IMR-90 (cell line): ENCODE data around the gene MON2. TPM values are rescaled to one million over a fixed set of nuclear protein-coding genes. Genes with fewer than 3 reads are reported as not detected.

Experiments used
- ATAC-seq: fragments of 200-7000 bp; cut with Tn5 transposase; 2 replicates; pipeline ENCODE4 v1.9.1; 2020; ENCODE audit warnings: low read depth, mild to moderate bottlenecking, moderate library complexity
- BruUV-seq: library from RNA; stranded (reverse); fragments of 400-500 nt; replicated peaks from 2 replicates; lab custom pipeline; 2021; lab: Mats Ljungman, UMichigan
- CTCF ChIA-PET: fragments of 300-600 bp; formaldehyde crosslinking; extraction: SDS; loops from one replicate; lab custom pipeline; 2021; ENCODE audit warnings: antibody characterized with exemption; lab: Yijun Ruan, JAX
- POLR2A ChIA-PET: fragments of 300-600 bp; sonication (Branson Sonifier 250); formaldehyde crosslinking; loops from one replicate; lab custom pipeline; 2022; ENCODE audit warnings: antibody characterized with exemption; ENCODE audit not compliant: unreplicated experiment; lab: Charles Lee
- DNase-seq: peaks from one replicate; pipeline ENCODE4 v3.0.0; 2013
- H2AFZ ChIP-seq: replicated peaks from 2 replicates; pipeline ENCODE3; 2013; ENCODE audit warnings: low read length, mild to moderate bottlenecking; ENCODE audit not compliant: poor library complexity
- H2AK5ac ChIP-seq: 2 replicates; pipeline ENCODE4 v1.6.1; 2013; ENCODE audit warnings: low read depth, low read length, inconsistent platforms
- H2AK9ac ChIP-seq: replicated peaks from 2 replicates; pipeline ENCODE3; 2013; ENCODE audit warnings: mild to moderate bottlenecking, low read depth, low read length, moderate library complexity; ENCODE audit not compliant: poor library complexity
- H2BK120ac ChIP-seq: 2 replicates; pipeline ENCODE4 v1.6.1; 2013; ENCODE audit warnings: low read depth, low read length, inconsistent platforms
- H2BK15ac ChIP-seq: 3 replicates; pipeline ENCODE4 v1.6.1; 2013; ENCODE audit warnings: low read depth, low read length, inconsistent platforms
- H2BK20ac ChIP-seq: 2 replicates; pipeline ENCODE4 v1.6.1; 2013; ENCODE audit warnings: low read depth, mild to moderate bottlenecking, inconsistent platforms, low read length, moderate library complexity
- H2BK5ac ChIP-seq: 2 replicates; pipeline ENCODE4 v1.6.1; 2013; ENCODE audit warnings: mild to moderate bottlenecking, low read depth, low read length, inconsistent platforms; ENCODE audit not compliant: poor library complexity, severe bottlenecking
- H3K14ac ChIP-seq: replicated peaks from 2 replicates; pipeline ENCODE4 v1.6.1; 2013; ENCODE audit warnings: low read depth, low read length, inconsistent platforms
- H3K18ac ChIP-seq: 2 replicates; pipeline ENCODE4 v1.6.1; 2013; ENCODE audit warnings: low read depth, low read length, control low read depth
- H3K23ac ChIP-seq: 2 replicates; pipeline ENCODE4 v1.6.1; 2013; ENCODE audit warnings: low read depth, low read length, inconsistent platforms
- H3K27ac ChIP-seq: 2 replicates; pipeline ENCODE4 v1.5.1; 2013; ENCODE audit warnings: mild to moderate bottlenecking, control low read depth, low read length; ENCODE audit not compliant: insufficient read depth
- H3K27me3 ChIP-seq: 2 replicates; pipeline ENCODE4 v1.6.1; 2013; ENCODE audit warnings: low read length; ENCODE audit not compliant: control insufficient read depth, insufficient read depth
- H3K36me3 ChIP-seq: 2 replicates; pipeline ENCODE4 v1.6.1; 2013; ENCODE audit warnings: low read length, mixed read lengths; ENCODE audit not compliant: control insufficient read depth, insufficient read depth
- H3K4ac ChIP-seq: 2 replicates; pipeline ENCODE4 v1.6.1; 2013; ENCODE audit warnings: low read depth, low read length, inconsistent platforms
- H3K4me1 ChIP-seq: 2 replicates; pipeline ENCODE4 v1.6.1; 2013; ENCODE audit warnings: low read length, mixed read lengths; ENCODE audit not compliant: control insufficient read depth, insufficient read depth
- H3K4me2 ChIP-seq: 2 replicates; pipeline ENCODE4 v1.6.1; 2013; ENCODE audit warnings: low read depth, mild to moderate bottlenecking, control low read depth, low read length, moderate library complexity
- H3K4me3 ChIP-seq: 2 replicates; pipeline ENCODE4 v1.5.1; 2013; ENCODE audit warnings: low read depth, mild to moderate bottlenecking, control low read depth, low read length, moderate library complexity; ENCODE audit not compliant: insufficient read depth
- H3K56ac ChIP-seq: 2 replicates; pipeline ENCODE4 v1.6.1; 2013; ENCODE audit warnings: low read length, inconsistent platforms; ENCODE audit not compliant: insufficient read depth; ENCODE audit errors: extremely low read depth
- H3K79me1 ChIP-seq, 2 experiments: 2 replicates each; pipeline ENCODE4 v1.6.1; 2013; ENCODE audit warnings: low read length in 2 of 2, inconsistent platforms in 1 of 2, low read depth in 1 of 2
- H3K9ac ChIP-seq: 2 replicates; pipeline ENCODE4 v1.6.1; 2013; ENCODE audit warnings: low read depth, low read length, control low read depth
- H3K9me1 ChIP-seq: 2 replicates; pipeline ENCODE4 v1.6.1; 2013; ENCODE audit warnings: low read length, inconsistent platforms; ENCODE audit not compliant: insufficient read depth
- H3K9me3 ChIP-seq: 2 replicates; pipeline ENCODE4 v1.6.1; 2013; ENCODE audit warnings: low read length; ENCODE audit not compliant: control insufficient read depth, insufficient read depth
- H4K20me1 ChIP-seq: 2 replicates; pipeline ENCODE4 v1.6.1; 2013; ENCODE audit warnings: low read length, inconsistent platforms; ENCODE audit not compliant: insufficient read depth
- H4K5ac ChIP-seq: 2 replicates; pipeline ENCODE4 v1.6.1; 2013; ENCODE audit warnings: mild to moderate bottlenecking, low read depth, low read length, control low read depth
- H4K8ac ChIP-seq, 2 experiments: 2 replicates each; pipeline ENCODE4 v1.6.1; 2013; ENCODE audit warnings: low read depth in 2 of 2, low read length in 2 of 2, control low read depth in 1 of 2, inconsistent platforms in 1 of 2
- H4K91ac ChIP-seq: 2 replicates; pipeline ENCODE4 v1.6.1; 2013; ENCODE audit warnings: low read depth, low read length, inconsistent platforms; ENCODE audit not compliant: insufficient read depth
- BHLHE40 ChIP-seq: fragments of 150-350 bp; IDR thresholded peaks from 2 replicates; pipeline ENCODE4 v1.6.1; 2016; ENCODE audit warnings: mild to moderate bottlenecking, low read depth, low read length
- CEBPB ChIP-seq: IDR thresholded peaks from 2 replicates; pipeline ENCODE4 v1.6.1; 2012; ENCODE audit warnings: low read depth, low read length, improper control_type of control experiment
- CHD1 ChIP-seq: IDR thresholded peaks from 2 replicates; pipeline ENCODE4 v1.6.1; 2012; ENCODE audit warnings: low read depth, low read length, improper control_type of control experiment
- CTCF ChIP-seq: conservative IDR thresholded peaks from 2 replicates; pipeline ENCODE4 v1.5.1; 2012; ENCODE audit warnings: mild to moderate bottlenecking, low read depth, low read length, improper control_type of control experiment
- ELK1 ChIP-seq: fragments of 150-350 bp; IDR thresholded peaks from 2 replicates; pipeline ENCODE4 v1.6.1; 2016; ENCODE audit warnings: low read depth, mild to moderate bottlenecking, low read length, moderate library complexity, borderline replicate concordance
- FOS ChIP-seq: fragments of 150-350 bp; IDR thresholded peaks from 2 replicates; pipeline ENCODE4 v1.6.1; 2016; ENCODE audit warnings: low read depth, low read length
- MAFK ChIP-seq: IDR thresholded peaks from 2 replicates; pipeline ENCODE4 v1.6.1; 2012; ENCODE audit warnings: low read depth, low read length, improper control_type of control experiment
- MAZ ChIP-seq: IDR thresholded peaks from 2 replicates; pipeline ENCODE4 v1.6.1; 2012; ENCODE audit warnings: low read depth, mild to moderate bottlenecking, low read length, improper control_type of control experiment, moderate library complexity, borderline replicate concordance
- MXI1 ChIP-seq: IDR thresholded peaks from 2 replicates; pipeline ENCODE4 v1.6.1; 2012; ENCODE audit warnings: low read depth, mild to moderate bottlenecking, low read length, moderate library complexity, borderline replicate concordance
- NFE2L2 ChIP-seq: fragments of 150-350 bp; IDR thresholded peaks from 2 replicates; pipeline ENCODE4 v1.6.1; 2016; ENCODE audit warnings: low read depth, mild to moderate bottlenecking, low read length
- POLR2A ChIP-seq: IDR thresholded peaks from 2 replicates; pipeline ENCODE4 v1.6.1; 2012; ENCODE audit warnings: mild to moderate bottlenecking, low read depth, low read length
- RAD21 ChIP-seq: IDR thresholded peaks from 2 replicates; pipeline ENCODE4 v1.6.1; 2012; ENCODE audit warnings: low read length, improper control_type of control experiment
- RCOR1 ChIP-seq: IDR thresholded peaks from 2 replicates; pipeline ENCODE4 v1.6.1; 2012; ENCODE audit warnings: mild to moderate bottlenecking, low read length, improper control_type of control experiment; ENCODE audit not compliant: insufficient replicate concordance
- SMC3 ChIP-seq: fragments of 150-350 bp; IDR thresholded peaks from 2 replicates; pipeline ENCODE4 v1.6.1; 2016; ENCODE audit warnings: low read depth, mild to moderate bottlenecking, antibody characterized with exemption, low read length, moderate library complexity
- WGBS, 2 experiments: methylation state at CpG; one replicate each; pipeline versions ENCODE4 v1.1.5 to v1.1.7; 2013; ENCODE audit warnings: missing lambda C conversion rate in 2 of 2; ENCODE audit not compliant: insufficient read length in 1 of 2; ENCODE audit errors: extremely low coverage in 2 of 2; 5-methylcytosine and 5-hydroxymethylcytosine counted together
- dilution Hi-C: fragments of 300-500 bp; cut with HindIII; formaldehyde crosslinking; loops from one replicate; pipeline ENCODE4 v1.14.3; 2018; ENCODE audit warnings: low sequenced_read_pairs; ENCODE audit not compliant: unreplicated experiment
- in situ Hi-C: fragments of 300-500 bp; cut with MboI; formaldehyde crosslinking; loops from 3 replicates; pipeline ENCODE4 v1.14.3; 2019; ENCODE audit warnings: low sequenced_read_pairs, inconsistent platforms, mixed read lengths
- intact Hi-C: fragments of 100-400 bp; cut with micrococcal nuclease; formaldehyde crosslinking; loops from 2 replicates; pipeline ENCODE4 v1.10.0; 2022
- polyA plus RNA-seq, 3 experiments: library from polyadenylated mRNA; depleted of rRNA; stranded (reverse); fragments of >200 nt; gene quantifications; 2 replicates each; pipeline ENCODE4 v1.2.3, GENCODE V29; 2012; ENCODE audit warnings: low replicate concordance in 1 of 3
- total RNA-seq: library from RNA; depleted of rRNA; stranded (reverse); fragments of >200 nt; gene quantifications from 2 replicates; pipeline ENCODE4 v1.2.3, GENCODE V29; 2012
- TF ChIP-seq, protein P1 (sequence below): fragments of 150-350 bp; IDR thresholded peaks from 2 replicates; pipeline ENCODE4 v1.6.1; 2017; ENCODE audit warnings: mild to moderate bottlenecking, antibody characterized with exemption, low read length, low read depth

MON2 gene
- total and polyA plus RNA-seq, 2 of the 4 experiments (the other 2 are of a cell fraction): 13.2 to 39.3 TPM

DNA sequence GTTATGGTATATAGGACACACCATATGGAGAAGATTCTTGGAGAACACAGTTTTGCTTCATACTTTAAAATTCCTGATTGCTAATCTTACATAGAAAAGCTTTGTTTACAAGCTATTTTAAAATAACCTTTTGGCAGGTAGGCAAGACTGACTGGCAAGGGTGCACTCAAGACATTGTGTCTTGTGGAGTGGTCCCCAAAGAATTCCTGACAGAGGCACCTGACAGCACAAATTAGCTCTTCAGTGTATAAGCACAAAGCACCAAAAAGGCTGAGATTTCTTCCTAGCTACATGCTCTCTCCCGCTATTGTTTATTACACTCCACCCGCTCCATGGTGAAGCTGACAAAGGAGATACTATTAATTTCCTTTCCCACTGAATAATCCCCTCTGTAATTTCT, 139.4 kb downstream of the MON2 start:
- TF ChIP-seq, protein P1, sequence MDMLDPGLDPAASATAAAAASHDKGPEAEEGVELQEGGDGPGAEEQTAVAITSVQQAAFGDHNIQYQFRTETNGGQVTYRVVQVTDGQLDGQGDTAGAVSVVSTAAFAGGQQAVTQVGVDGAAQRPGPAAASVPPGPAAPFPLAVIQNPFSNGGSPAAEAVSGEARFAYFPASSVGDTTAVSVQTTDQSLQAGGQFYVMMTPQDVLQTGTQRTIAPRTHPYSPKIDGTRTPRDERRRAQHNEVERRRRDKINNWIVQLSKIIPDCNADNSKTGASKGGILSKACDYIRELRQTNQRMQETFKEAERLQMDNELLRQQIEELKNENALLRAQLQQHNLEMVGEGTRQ: no peak
- TF ChIP-seq MAZ: no peak
- TF ChIP-seq RAD21: no peak
- TF ChIP-seq FOS: no peak
- TF ChIP-seq SMC3: no peak
- no peak for TF ChIP-seq RCOR1
- TF ChIP-seq CHD1: no peak
- TF ChIP-seq CEBPB: no peak
- no peak for TF ChIP-seq ELK1
- no peak for TF ChIP-seq BHLHE40
- no peak for TF ChIP-seq NFE2L2
- TF ChIP-seq POLR2A: no peak
- TF ChIP-seq MAFK: no peak
- no peak for TF ChIP-seq MXI1
- TF ChIP-seq CTCF: no peak
- Histone ChIP-seq H3K27me3 (no peaks in the 10 kb centered on the region), H2BK20ac (no peak overlapping the region), H3K23ac (peak overlapping the region; percentile 45; the same call in 1 of the 2 replicates), H2AFZ (no peak overlapping the region), H3K9me1 (no peaks in the 10 kb centered on the region), H2AK9ac (no peak overlapping the region), H4K91ac (no peak overlapping the region), H3K18ac (no peak overlapping the region), H3K9me3 (no peaks in the 10 kb centered on the region), H2BK120ac (no peak overlapping the region), H3K14ac (peak overlapping the region; percentile 45; the same call in 1 of the 2 replicates), H2BK15ac (no peak overlapping the region), H3K9ac (no peak overlapping the region), H3K4me3 (no peak overlapping the region), H4K5ac (no peak overlapping the region), H3K27ac (no peak overlapping the region), H3K36me3 (no peaks in the 10 kb centered on the region), H2BK5ac (no peak overlapping the region), H3K56ac (no peak overlapping the region), H2AK5ac (no peak overlapping the region), H3K4me1 (no peaks in the 10 kb centered on the region; the same call in 1 of the 2 replicates), H4K8ac (peak overlapping the region in 1 of 2 experiments; percentile 15; a peak in 1 of 4 replicates), H3K79me1 (peaks cover 9 to 29% of the 10 kb centered on the region in 2 experiments; a peak in 3 of 4 replicates), H3K4ac (no peak overlapping the region), H3K4me2 (no peak overlapping the region), H4K20me1 (peaks cover 12% of the 10 kb centered on the region; the same call in 1 of the 2 replicates)
- no CpG with 5 or more reads among the region's 2 CpGs for WGBS, 2 experiments
- dilution Hi-C loops (no loop called here), intact Hi-C loops (loop anchor here (10.0 kb wide), 1 partner anchor 459 kb away; no protein-coding TSS in a partner anchor), in situ Hi-C loops (no loop called here)
- ATAC-seq (no peak), DNase-seq (no peak)
- BruUV-seq: no TSS peak
- POLR2A ChIA-PET: no interaction called here
- CTCF ChIA-PET: interaction anchor here (1.3 kb wide), 2 partner anchors 9 to 207 kb away, joined by 3 to 4 read pairs; no protein-coding TSS in a partner anchor
